ENCODE data around the gene PLCB1.

The PLCB1 gene

GRCh38 chr20:8144282-8145245, 12.5 kb downstream of the PLCB1 start:
- DNase-seq (ENCODE audit: low spot score) = no peak
- TF ChIP-seq CTCF (IDR thresholded peaks at IDR 0.05; ENCODE audit: extremely low read depth, missing control alignments) = no peak

DNA sequence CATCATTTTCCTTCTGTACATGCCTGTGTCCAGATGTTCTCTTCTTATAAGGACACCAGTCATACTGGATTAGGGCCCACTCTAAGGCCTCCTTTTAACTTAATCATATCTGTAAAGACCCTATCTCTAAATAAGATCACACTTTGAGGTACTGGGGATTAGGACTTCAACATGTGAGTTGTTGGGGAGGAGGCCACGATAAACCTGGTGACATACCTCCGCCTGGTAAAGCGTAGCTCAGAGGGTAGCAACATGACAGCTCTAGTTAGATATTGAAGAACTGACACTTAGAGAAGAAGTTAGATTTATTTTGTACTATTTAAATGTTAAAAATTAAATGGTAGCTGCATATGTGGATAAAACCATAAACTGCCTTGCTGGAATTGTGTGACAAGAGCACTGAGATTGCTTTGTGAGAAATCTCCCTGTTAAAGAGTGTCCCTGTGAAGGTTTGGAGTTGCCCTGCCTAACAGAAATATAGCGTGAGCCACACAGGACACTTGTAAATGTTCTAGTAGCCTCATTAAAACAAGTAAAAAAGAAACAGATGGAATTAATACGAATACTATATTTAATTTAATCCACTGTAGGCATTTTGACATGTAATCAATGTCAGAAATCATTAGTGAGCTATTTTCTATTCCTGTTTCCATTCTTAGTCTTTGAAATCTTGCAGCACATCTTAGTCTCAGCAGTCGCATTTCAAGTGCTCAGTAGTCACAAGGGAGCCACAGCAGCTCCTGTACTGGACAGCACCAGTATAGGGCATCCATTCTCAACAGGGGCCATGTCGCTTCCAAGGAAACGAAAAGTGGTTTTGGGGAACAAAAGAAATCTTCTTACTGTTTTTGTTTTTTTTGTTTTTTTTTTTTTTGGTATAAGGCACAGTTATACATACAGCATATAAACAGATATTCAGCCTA, 13.4 kb downstream of the PLCB1 start:
- DNase-seq (ENCODE audit: low spot score) = no peak
- no peak for TF ChIP-seq CTCF (IDR thresholded peaks at IDR 0.05; ENCODE audit: extremely low read depth, missing control alignments)

DNA sequence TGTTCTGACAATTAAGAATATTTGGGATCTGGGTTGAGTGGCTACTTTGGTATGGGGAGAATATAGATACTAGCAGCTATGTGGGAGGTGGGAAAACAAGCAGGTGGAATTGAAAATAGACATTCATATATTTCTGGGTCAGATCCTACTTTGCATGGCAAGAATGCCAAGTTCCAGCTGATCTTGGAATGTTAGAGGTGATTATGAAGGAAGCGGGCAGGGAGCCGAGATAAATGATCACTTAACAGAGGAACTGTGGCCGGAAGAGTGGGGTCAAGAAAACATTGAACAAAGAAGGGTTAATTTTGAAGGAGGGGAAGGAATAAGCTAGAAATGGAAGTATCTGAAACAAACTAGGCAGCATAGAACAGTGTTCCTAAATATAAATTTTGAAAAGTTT, 15.4 kb downstream of the PLCB1 start:
- no peak for DNase-seq (ENCODE audit: low spot score)
- no peak for TF ChIP-seq CTCF (IDR thresholded peaks at IDR 0.05; ENCODE audit: extremely low read depth, missing control alignments)

DNA sequence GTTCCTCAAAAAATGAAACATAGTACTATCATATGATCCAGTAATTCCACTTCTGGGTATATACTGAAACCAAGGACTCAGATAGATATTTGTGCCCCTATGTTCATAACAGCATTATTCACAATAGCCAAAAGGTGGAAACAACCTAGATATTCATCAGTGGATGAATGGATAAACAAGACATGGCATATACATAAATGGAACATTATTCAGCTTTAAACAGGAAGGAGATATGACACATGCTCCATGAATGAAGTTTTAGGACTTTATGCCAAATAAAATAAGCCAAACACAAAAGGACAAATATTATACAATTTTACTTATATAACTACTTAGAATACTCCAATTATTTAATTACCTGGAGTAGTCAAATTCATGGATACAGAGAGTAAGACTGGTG, 16.4 kb downstream of the PLCB1 start:
- no peak for DNase-seq (ENCODE audit: low spot score)

GRCh38 chr20:8150591-8150990, 18.5 kb downstream of the PLCB1 start:
- TF ChIP-seq CTCF (IDR thresholded peaks at IDR 0.05; ENCODE audit: extremely low read depth, missing control alignments) = no peak
- no peak for DNase-seq (ENCODE audit: low spot score)

More for the DNA sequence above, 16.4 kb downstream of the PLCB1 start:
- TF ChIP-seq CTCF (IDR thresholded peaks at IDR 0.05; ENCODE audit: extremely low read depth, missing control alignments) = no peak

GRCh38 chr20:8151372-8151771, 19.3 kb downstream of the PLCB1 start:
- TF ChIP-seq CTCF (IDR thresholded peaks at IDR 0.05; ENCODE audit: extremely low read depth, missing control alignments) = no peak
- no peak for DNase-seq (ENCODE audit: low spot score)

DNA sequence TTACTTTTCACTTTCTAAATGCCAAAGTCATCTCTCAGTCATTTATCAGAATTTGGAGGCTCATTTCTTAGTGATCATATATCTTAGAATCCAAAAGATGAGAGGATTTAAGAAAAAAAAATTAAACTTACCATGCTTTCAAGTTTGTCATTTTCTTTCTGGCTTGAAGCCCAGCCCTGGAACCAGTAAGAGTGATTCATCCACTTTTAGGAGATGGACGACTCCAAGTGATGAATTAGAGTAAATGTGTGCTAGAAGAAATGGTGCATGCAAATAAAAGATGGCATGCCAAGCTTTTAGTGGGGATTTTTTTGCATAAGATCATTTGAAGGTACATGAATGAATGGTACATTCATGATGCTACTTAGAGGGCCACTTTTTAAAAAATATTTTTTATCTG, 20.1 kb downstream of the PLCB1 start:
- no peak for DNase-seq (ENCODE audit: low spot score)
- no peak for TF ChIP-seq CTCF (IDR thresholded peaks at IDR 0.05; ENCODE audit: extremely low read depth, missing control alignments)

Data from GM20000 (cell line).